ENCODE measurements around the gene TTC21A. TPM values are rescaled to one million over a fixed set of nuclear protein-coding genes. Genes with fewer than 3 reads are reported as not detected.
A peak's percentile ranks its signal among the peaks of the same experiment; 100 is the strongest.

The TTC21A gene
- total and polyA plus RNA-seq, 7 donors, result 0.52 to 1.2 (median 0.92) TPM

DNA sequence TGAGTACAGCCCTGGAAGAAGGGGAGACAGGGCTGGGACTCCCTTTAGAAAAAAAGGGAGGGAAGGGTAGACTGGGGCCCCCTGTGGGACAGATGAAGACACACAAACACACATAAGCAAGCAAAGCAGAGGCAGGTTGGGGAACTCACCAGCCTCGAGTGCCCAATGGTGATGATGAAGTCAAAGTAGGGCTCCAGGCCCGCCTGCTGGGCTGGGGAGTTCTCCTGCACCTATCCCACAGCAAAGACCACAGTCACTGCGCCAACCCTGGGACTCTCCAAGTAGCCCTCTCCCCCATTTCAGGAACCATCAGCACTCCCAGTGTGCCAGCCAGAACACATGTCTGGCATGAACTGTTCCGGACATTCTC, 4.2 kb upstream of the TTC21A start:
- WGBS, 3 donors, result 65 to 78% (median 70%) methylated on average over 4 of the region's 4 CpGs
- H3K27ac ChIP-seq, result peak overlapping the region; percentile 100
- DNase-seq (no peak), ATAC-seq (no peak)
- no peaks in the 10 kb centered on the region for H3K9me3 ChIP-seq
- no peak overlapping the region for H3K4me3 ChIP-seq
- peaks cover 33% of the 10 kb centered on the region for H3K4me1 ChIP-seq
- no peaks in the 10 kb centered on the region for H3K27me3 ChIP-seq (ENCODE audit: insufficient read depth in 3 of 3, low read length in 2 of 3)
- intact Hi-C loops (cut with DNase I), result loop anchor here (2.0 to 10.0 kb wide), 3 partner anchors 185 to 291 kb away; partner anchors contain the start of gene SLC25A38 (in 1 of the 2)
- peaks cover 6 to 27% of the 10 kb centered on the region in 2 donors for H3K36me3 ChIP-seq (ENCODE audit: insufficient read depth in 1 of 2, low read depth in 1 of 2)
- TF ChIP-seq, protein P1, sequence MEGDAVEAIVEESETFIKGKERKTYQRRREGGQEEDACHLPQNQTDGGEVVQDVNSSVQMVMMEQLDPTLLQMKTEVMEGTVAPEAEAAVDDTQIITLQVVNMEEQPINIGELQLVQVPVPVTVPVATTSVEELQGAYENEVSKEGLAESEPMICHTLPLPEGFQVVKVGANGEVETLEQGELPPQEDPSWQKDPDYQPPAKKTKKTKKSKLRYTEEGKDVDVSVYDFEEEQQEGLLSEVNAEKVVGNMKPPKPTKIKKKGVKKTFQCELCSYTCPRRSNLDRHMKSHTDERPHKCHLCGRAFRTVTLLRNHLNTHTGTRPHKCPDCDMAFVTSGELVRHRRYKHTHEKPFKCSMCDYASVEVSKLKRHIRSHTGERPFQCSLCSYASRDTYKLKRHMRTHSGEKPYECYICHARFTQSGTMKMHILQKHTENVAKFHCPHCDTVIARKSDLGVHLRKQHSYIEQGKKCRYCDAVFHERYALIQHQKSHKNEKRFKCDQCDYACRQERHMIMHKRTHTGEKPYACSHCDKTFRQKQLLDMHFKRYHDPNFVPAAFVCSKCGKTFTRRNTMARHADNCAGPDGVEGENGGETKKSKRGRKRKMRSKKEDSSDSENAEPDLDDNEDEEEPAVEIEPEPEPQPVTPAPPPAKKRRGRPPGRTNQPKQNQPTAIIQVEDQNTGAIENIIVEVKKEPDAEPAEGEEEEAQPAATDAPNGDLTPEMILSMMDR (IDR thresholded peaks at IDR 0.05), result no peak

DNA sequence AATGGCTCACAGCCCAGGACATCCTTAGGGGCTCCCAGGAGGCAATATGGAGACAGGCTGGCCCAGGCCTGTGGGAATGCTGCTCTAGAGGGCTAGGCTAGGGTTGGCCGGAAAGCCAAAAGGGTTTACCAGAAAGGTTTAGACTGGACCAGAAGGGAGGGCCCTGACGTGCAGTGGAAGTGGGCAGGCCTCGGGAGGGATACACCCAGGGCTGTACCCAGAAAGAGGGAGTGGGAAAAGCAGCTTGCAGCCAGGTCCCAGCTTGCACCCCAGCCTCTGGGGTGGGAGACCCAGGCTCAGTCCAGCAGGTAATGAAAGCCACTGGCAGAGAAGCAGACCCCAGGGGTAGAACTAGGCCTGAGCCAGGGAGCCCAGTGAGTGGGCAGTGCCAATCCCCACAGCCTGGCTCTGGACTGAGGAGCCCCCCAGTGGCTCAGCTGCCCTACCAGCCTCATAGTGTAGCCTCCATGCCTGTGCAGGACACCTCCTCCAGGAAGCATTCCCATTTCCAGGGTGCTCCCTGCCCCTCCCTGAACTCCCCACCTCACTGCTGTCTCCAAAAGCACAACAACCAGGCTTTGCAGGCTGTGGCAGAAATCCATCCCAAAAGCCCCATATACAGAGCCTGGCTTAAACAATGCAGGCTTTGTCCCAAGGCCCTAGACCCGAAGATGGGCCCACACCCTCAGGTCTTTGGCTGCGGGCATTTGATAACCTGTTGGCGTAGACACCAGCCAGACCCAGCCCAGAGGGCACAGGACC, 3.5 kb upstream of the TTC21A start:
- H3K4me3 ChIP-seq, result no peak overlapping the region
- peaks cover 34% of the 10 kb centered on the region for H3K4me1 ChIP-seq
- no peak for ATAC-seq
- peaks cover 6 to 20% of the 10 kb centered on the region in 2 donors for H3K36me3 ChIP-seq (ENCODE audit: insufficient read depth in 1 of 2, low read depth in 1 of 2)
- peak overlapping the region; percentile 100 for H3K27ac ChIP-seq
- intact Hi-C loops (cut with DNase I), result loop anchor here (2.0 to 10.0 kb wide), 3 partner anchors 185 to 291 kb away; partner anchors contain the start of gene SLC25A38 (in 1 of the 2)
- no peaks in the 10 kb centered on the region for H3K27me3 ChIP-seq (ENCODE audit: insufficient read depth in 3 of 3, low read length in 2 of 3)
- TF ChIP-seq, protein P1 (IDR thresholded peaks at IDR 0.05), result no peak
- H3K9me3 ChIP-seq, result no peaks in the 10 kb centered on the region
- 71 to 77% (median 71%) methylated on average over 6 of the region's 6 CpGs for WGBS, 3 donors
- no peak for DNase-seq

DNA sequence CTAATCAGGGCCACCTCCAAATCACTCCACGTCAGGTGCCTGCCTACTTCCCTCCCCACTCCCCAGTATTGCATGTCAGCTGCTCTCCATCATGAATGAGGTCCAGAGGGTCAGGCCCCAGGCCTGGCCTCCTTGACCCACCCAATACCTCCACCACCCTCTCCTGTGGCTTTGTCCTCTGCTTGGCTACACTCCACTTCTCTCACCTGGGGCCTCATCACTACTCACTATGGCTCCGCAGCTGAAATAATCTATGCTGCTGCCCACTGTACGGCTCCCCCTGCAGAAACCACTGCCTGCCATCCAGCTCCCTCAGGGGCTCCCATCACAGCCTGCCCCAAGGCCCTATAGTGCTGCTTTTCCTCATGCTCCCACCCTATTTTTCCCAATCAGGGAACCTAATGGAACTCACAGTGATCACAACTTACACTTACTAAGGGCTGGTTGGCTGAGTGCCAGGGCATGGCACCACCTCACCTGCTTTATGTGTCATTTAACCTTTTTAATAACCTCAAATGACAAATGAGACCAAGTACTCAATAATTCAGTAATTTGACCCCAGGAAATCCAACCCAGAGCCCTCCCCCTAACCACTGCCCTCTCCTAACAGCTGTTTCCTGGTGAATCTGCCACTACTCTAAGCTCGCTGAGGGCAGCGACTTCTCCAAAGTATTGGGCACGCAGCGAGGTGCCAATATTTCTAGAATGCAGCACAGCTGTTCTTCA, 2.4 kb upstream of the TTC21A start:
- WGBS, 3 donors, result 49 to 60% (median 56%) methylated on average over 7 of the region's 7 CpGs
- no peaks in the 10 kb centered on the region for H3K27me3 ChIP-seq (ENCODE audit: insufficient read depth in 3 of 3, low read length in 2 of 3)
- H3K4me1 ChIP-seq, result peaks cover 34% of the 10 kb centered on the region
- intact Hi-C loops (cut with DNase I), result loop anchor here (5.0 to 10.0 kb wide), 6 partner anchors 37 to 290 kb away; partner anchors contain the start of gene SLC25A38 (in 1 of the 2)
- H3K4me3 ChIP-seq, result peak overlapping the region; percentile 95
- peak in 3 of 4 donors; percentile 29 to 59 (median 42) for ATAC-seq
- peak overlapping the region; percentile 100 for H3K27ac ChIP-seq
- no peaks in the 10 kb centered on the region for H3K9me3 ChIP-seq
- peaks cover 0 to 9% of the 10 kb centered on the region in 2 donors for H3K36me3 ChIP-seq (ENCODE audit: insufficient read depth in 1 of 2, low read depth in 1 of 2)
- DNase-seq, result no peak
- TF ChIP-seq, protein P1 (IDR thresholded peaks at IDR 0.05), result no peak

DNA sequence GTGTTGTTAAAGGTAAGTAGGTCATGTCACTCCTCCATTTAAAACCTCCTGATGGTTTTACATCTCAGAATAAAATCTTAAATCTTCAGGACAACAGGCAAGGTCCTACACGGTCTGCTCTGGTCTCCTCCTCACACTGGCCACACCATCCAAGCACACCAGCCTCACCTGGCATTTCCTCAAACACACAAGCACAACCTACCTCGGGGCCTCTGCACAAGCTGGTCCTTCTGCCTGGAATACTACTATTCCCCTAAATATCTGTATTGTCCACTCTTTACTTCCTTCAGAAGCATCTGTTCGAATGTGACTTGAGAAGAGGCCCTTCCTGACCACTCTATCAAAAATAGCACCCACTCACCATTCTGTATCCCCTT, 1.8 kb upstream of the TTC21A start:
- ATAC-seq (no peak), DNase-seq (no peak)
- H3K27ac ChIP-seq, result peak overlapping the region; percentile 100
- peak overlapping the region; percentile 95 for H3K4me3 ChIP-seq
- TF ChIP-seq, protein P1 (IDR thresholded peaks at IDR 0.05), result no peak
- WGBS, 3 donors, result 41 to 60% (median 47%) methylated on average over 3 of the region's 3 CpGs
- H3K4me1 ChIP-seq, result peaks cover 34% of the 10 kb centered on the region
- no peaks in the 10 kb centered on the region for H3K9me3 ChIP-seq
- intact Hi-C loops (cut with DNase I), result loop anchor here (5.0 to 10.0 kb wide), 6 partner anchors 37 to 289 kb away; partner anchors contain the start of gene SLC25A38 (in 1 of the 2)
- H3K27me3 ChIP-seq (ENCODE audit: insufficient read depth in 3 of 3, low read length in 2 of 3), result no peaks in the 10 kb centered on the region
- H3K36me3 ChIP-seq (ENCODE audit: insufficient read depth in 1 of 2, low read depth in 1 of 2), result peaks cover 0 to 3% of the 10 kb centered on the region in 2 donors

Data from psoas muscle (tissue), 8 donors.